ENCODE data around the gene SSX2.
"Not testable (repeated sequence)": the region's sequence is repeated elsewhere in the genome, so short reads cannot be mapped to it uniquely, and the experiment has no call there.

DNA sequence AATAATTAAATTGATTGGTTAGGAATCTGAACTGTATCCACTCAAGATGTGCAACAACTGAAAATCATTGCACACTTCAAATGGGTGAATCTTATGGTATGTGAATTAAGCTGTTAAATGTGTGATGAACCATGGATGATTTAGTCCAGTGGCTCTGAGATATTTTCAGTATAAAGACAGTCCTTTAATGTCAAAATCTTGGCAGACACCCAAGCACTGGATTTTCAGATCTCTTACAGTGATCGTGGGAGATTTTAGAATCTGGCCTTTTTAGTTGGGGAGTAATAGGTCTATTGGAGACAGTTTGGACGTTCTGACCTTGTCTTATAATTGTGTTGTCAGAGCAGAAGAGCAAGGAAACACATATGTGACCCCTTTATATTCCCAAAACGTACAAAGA lies 56.3 kb downstream of the SSX2 start:
- not testable (repeated sequence) for TF ChIP-seq POLR2A, CTCF, EP300, POLR2AphosphoS5 (IDR thresholded peaks at IDR 0.05)

Measured in stomach (tissue), 4 donors.